ENCODE results near the gene GALR1. TPM values are rescaled to one million over a fixed set of nuclear protein-coding genes. Genes with fewer than 3 reads are reported as not detected.

GALR1 gene
- total RNA-seq, 1 donor from 2014 or later, result not detected

GRCh38 chr18:77321823-77322805 lies 72.5 kb downstream of the GALR1 start:
- DNase-seq, result no peak

GRCh38 chr18:77323640-77324299 lies 74.1 kb downstream of the GALR1 start:
- DNase-seq, result no peak

Other genes starting within 250 kb of the GALR1 start
- 5.6 and 6.3 TPM in 2 replicates for gene MBP, start 117.1 kb upstream of the GALR1 start, total RNA-seq

Data from dermis blood vessel endothelial cell (primary cell).